Activated CD4-positive, alpha-beta T cell treated with anti-CD3 and anti-CD28 coated beads, Interleukin-2, amount 10 ng/mL, durations not matched to agents 7 days and 5 days (primary cell): ENCODE data around the gene MACROD2. TPM values are rescaled to one million over a fixed set of nuclear protein-coding genes. Genes with fewer than 3 reads are reported as not detected.

ENCODE experiments used
- CTCF ChIA-PET: fragments of 350-600 bp; sonication (Branson Sonifier 250); formaldehyde crosslinking; loops from one replicate; lab custom pipeline; 2021; ENCODE audit warnings: antibody characterized with exemption; lab: Charles Lee
- POLR2A ChIA-PET: fragments of 350-600 bp; sonication (Branson Sonifier 250); formaldehyde crosslinking; loops from one replicate; lab custom pipeline; 2021; ENCODE audit warnings: antibody characterized with exemption; lab: Charles Lee
- DNase-seq: peaks from one replicate; pipeline ENCODE4 v3.0.0-alpha.2; 2020
- H3K27ac Mint-ChIP-seq: one replicate; pipeline ENCODE4 v1.8.0; 2021; ENCODE audit warnings: mild to moderate bottlenecking, moderate library complexity, mixed read lengths
- H3K27me3 Mint-ChIP-seq: one replicate; pipeline ENCODE4 v1.8.0; 2021; ENCODE audit warnings: mixed read lengths
- H3K36me3 Mint-ChIP-seq: one replicate; pipeline ENCODE4 v1.8.0; 2021; ENCODE audit warnings: low read depth, mixed read lengths
- H3K4me1 Mint-ChIP-seq: one replicate; pipeline ENCODE4 v1.8.0; 2021; ENCODE audit warnings: mixed read lengths
- H3K4me3 Mint-ChIP-seq: one replicate; pipeline ENCODE4 v1.8.0; 2021; ENCODE audit warnings: mild to moderate bottlenecking, moderate library complexity, mixed read lengths
- H3K9me3 Mint-ChIP-seq: one replicate; pipeline ENCODE4 v1.8.0; 2021; ENCODE audit warnings: mixed read lengths
- total RNA-seq, 2 experiments: library from RNA; stranded (reverse); gene quantifications; one replicate each; pipeline ENCODE4 v1.2.3, GENCODE V29; 2021

The MACROD2 gene
- total RNA-seq, 2 experiments from 2014 or later, result not detected

DNA sequence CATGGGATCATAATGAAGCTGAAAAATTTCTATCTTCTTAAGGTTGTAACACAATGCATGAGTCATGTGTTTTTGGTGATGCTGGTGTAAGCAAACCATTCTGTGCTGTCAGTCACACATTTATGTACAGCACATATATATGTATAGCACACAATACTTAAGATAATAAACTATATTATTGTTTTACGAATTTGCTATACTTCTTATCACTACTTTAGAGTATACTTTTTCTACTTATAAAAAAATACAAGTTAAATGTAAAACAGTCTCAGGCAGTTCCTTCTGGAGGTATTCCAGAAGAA is 1262.2 kb downstream of the MACROD2 start:
- Mint-ChIP-seq H3K9me3 (no peaks in the 10 kb centered on the region), H3K4me3 (no peak overlapping the region), H3K36me3 (no peaks in the 10 kb centered on the region), H3K27ac (no peak overlapping the region), H3K27me3 (no peaks in the 10 kb centered on the region), H3K4me1 (no peaks in the 10 kb centered on the region)
- ChIA-PET CTCF (no interaction called here), POLR2A (no interaction called here)
- no peak for DNase-seq

DNA sequence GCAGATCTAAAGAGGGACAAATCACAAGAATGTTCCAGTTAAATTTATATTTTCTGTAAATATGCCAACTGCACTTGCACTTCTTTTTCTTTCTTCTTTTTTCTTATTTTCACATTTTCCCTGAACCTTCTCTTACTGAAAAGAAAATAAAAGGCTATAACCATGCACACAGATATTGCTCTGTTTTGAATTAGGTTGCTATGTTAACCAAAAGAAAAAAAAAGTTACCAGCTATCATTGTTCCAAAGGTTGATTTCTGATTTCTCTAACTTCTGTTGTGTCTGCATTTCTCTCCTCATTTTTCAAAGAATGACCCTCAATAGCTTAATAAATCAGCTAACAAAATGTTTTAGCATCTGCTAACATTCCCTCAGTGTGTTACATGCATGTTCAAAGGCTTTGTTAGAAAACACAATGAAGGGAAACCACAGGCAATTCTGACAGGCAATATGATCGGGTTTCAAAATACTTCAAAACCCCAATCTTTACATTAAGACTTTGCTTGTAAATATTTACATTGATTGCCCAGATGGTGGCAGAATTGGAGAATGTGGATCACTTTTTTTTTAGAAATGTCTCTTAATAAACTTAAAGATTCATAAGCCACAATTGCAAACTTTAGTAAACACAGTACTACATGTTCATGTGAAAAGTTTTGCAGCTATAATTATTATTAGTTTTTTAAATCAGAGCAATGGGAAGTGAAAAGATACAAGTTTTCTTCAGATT is 1270.4 kb downstream of the MACROD2 start:
- no peaks in the 10 kb centered on the region for H3K27me3 Mint-ChIP-seq
- CTCF ChIA-PET, result no interaction called here
- POLR2A ChIA-PET, result no interaction called here
- H3K27ac Mint-ChIP-seq, result no peak overlapping the region
- no peaks in the 10 kb centered on the region for H3K4me1 Mint-ChIP-seq
- no peaks in the 10 kb centered on the region for H3K36me3 Mint-ChIP-seq
- no peak overlapping the region for H3K4me3 Mint-ChIP-seq
- H3K9me3 Mint-ChIP-seq, result peaks cover 5% of the 10 kb centered on the region
- DNase-seq, result no peak

DNA sequence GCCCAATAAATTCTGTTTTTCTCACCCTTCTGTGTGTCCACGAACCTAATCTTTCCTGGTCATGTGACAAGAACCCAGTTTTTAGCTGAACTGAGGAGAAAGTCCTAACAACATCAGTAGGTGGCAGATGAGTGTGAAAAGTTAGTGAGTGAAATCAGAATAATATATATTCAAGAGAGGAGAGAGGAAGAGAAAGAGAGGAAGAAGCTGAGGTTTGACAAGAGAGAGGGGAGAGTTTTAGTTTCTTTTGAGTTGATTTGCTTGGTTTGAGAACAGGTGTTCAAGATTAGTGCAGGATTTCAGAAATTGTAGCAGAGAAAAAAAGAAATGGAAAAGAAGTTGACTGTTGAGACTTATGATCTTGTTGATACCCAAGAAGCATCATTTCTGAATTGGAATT is 1272.6 kb downstream of the MACROD2 start:
- no peaks in the 10 kb centered on the region for H3K36me3 Mint-ChIP-seq
- H3K9me3 Mint-ChIP-seq, result peaks cover 7% of the 10 kb centered on the region
- H3K4me3 Mint-ChIP-seq, result no peak overlapping the region
- H3K27ac Mint-ChIP-seq, result no peak overlapping the region
- CTCF ChIA-PET, result no interaction called here
- H3K27me3 Mint-ChIP-seq, result no peaks in the 10 kb centered on the region
- DNase-seq, result no peak
- POLR2A ChIA-PET, result no interaction called here
- H3K4me1 Mint-ChIP-seq, result no peaks in the 10 kb centered on the region

DNA sequence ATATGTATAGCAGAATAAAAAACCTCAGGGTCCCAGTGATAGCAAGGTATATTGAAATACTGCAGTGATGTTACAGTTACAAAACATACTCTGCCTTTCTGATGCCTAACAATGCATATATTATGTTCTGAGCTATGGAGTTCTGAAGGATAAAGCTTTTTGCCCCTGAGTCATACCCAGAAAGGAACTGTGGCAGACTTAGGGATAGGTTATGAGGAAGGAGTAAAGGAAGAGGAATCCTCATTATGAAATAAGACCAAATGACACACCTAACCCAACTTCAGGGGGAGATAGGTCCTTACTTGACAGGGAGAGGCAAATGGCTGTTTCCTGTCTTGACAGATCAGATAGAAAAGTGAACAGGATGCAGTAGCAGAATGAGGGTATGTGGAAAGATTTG is 1282.7 kb downstream of the MACROD2 start:
- CTCF ChIA-PET, result no interaction called here
- no peak overlapping the region for H3K4me3 Mint-ChIP-seq

DNA sequence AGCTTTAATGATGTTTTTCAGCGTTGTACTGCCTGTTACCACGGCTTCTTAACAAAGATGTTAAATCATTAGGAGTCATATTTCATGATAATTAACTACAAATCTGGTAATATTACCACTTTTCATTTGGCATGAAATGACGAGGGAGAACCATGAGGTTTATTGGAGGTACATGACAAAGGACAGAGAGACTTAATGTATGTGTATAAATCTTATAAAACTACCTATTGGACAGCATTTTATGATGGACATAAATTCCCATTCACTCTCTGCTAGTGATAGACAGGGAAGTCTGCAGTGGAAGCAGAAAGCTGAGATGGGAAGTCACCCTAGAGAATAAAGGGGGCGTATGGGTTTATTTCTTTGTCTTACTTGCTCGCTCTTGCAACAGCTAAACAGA is 1292.0 kb downstream of the MACROD2 start:
- Mint-ChIP-seq H3K4me1 (no peaks in the 10 kb centered on the region), H3K4me3 (no peak overlapping the region), H3K27ac (no peak overlapping the region), H3K9me3 (peaks cover 5% of the 10 kb centered on the region), H3K27me3 (no peaks in the 10 kb centered on the region), H3K36me3 (no peaks in the 10 kb centered on the region)
- DNase-seq, result no peak
- ChIA-PET POLR2A (no interaction called here), CTCF (no interaction called here)

More for the DNA sequence above, 1282.7 kb downstream of the MACROD2 start:
- no peaks in the 10 kb centered on the region for H3K27me3 Mint-ChIP-seq
- H3K36me3 Mint-ChIP-seq, result no peaks in the 10 kb centered on the region
- no peaks in the 10 kb centered on the region for H3K4me1 Mint-ChIP-seq
- no peak for DNase-seq
- POLR2A ChIA-PET, result no interaction called here
- no peak overlapping the region for H3K27ac Mint-ChIP-seq
- H3K9me3 Mint-ChIP-seq, result peaks cover 16% of the 10 kb centered on the region

DNA sequence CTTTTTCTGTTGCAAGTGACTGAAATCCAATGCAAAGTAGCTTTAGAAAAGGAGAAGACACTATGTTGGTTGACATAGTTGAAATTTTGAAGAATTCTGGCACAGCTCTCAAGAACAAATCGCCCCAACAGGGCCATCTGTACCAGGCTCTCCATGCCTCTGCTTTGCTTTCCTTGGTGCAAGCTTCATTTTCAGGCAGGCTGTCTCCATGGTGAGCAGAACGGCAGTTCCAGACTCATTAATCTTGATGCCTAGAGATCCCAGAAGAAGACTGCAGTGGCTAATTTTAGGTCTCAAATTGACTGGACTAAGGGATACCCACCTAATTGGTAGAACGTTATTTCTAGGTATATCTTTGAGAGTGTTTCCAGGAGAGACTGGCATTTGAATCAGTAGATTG is 1292.8 kb downstream of the MACROD2 start:
- no peaks in the 10 kb centered on the region for H3K9me3 Mint-ChIP-seq
- H3K27me3 Mint-ChIP-seq, result no peaks in the 10 kb centered on the region

DNA sequence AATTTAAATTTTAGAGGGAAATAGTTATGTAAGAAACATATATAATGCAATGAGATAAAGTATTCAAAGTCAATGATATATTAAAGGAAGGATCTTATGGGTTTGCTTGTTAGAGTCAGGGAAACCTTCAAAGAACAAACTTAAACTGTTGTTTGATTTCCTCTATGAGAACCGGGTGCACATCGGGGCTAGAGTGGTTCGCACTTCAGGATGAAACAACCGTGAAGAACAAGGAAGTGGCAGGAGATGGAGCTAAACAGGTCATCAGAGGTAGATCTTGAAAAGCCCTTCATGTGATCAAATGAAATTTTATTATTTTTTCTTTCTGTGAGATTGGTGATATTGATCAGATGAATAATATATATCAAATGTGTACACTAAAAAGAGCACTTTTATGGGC is 1294.0 kb downstream of the MACROD2 start:
- H3K9me3 Mint-ChIP-seq, result no peaks in the 10 kb centered on the region
- H3K4me1 Mint-ChIP-seq, result no peaks in the 10 kb centered on the region
- H3K27ac Mint-ChIP-seq, result no peak overlapping the region
- H3K27me3 Mint-ChIP-seq, result no peaks in the 10 kb centered on the region
- ChIA-PET CTCF (no interaction called here), POLR2A (no interaction called here)
- H3K4me3 Mint-ChIP-seq, result no peak overlapping the region
- no peaks in the 10 kb centered on the region for H3K36me3 Mint-ChIP-seq
- no peak for DNase-seq

More for the DNA sequence above, 1292.8 kb downstream of the MACROD2 start:
- Mint-ChIP-seq H3K27ac (no peak overlapping the region), H3K36me3 (no peaks in the 10 kb centered on the region), H3K4me1 (no peaks in the 10 kb centered on the region), H3K4me3 (no peak overlapping the region)
- ChIA-PET POLR2A (no interaction called here), CTCF (no interaction called here)
- DNase-seq, result no peak

DNA sequence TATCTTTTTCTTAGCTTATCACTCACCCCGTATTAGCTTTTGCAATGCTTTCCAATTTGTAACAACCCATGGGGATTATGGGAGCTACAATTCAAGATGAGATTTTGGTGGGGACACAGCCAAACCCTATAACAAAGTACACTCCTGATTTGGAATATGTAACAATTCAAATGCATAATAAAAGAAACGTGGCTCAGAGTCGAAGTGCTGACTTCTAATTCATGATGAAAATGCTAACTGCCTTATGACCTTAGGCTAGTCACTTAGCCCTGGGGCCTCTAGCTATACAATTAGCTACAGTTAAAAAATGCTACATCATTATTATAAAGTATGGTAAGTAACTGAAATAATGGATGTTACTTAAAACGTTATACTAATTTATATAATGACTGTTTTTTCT is 1297.1 kb downstream of the MACROD2 start:
- CTCF ChIA-PET, result no interaction called here
- POLR2A ChIA-PET, result no interaction called here
- H3K27ac Mint-ChIP-seq, result no peak overlapping the region

DNA sequence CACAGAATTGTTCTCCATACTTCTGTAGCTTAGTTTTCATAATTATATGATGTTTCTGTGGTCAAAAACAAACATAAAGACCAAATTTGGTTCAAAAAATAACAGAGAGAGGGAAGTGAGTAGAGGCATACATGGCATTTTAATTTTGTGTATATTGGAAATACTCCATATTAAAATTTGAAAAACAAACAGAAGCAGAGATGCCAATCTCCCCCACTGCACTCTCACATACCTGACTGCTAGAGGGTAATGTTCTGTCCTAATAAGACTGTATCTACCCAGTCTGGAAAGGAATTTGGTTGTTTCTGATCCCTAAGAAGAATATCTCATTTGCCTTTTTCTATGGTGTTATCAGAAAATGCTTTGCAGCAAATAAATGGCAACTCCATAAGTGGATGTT is 1301.1 kb downstream of the MACROD2 start:
- H3K4me3 Mint-ChIP-seq, result no peak overlapping the region

More for the DNA sequence above, 1297.1 kb downstream of the MACROD2 start:
- no peaks in the 10 kb centered on the region for H3K9me3 Mint-ChIP-seq
- DNase-seq, result no peak
- no peak overlapping the region for H3K4me3 Mint-ChIP-seq
- no peaks in the 10 kb centered on the region for H3K36me3 Mint-ChIP-seq
- no peaks in the 10 kb centered on the region for H3K27me3 Mint-ChIP-seq
- H3K4me1 Mint-ChIP-seq, result no peaks in the 10 kb centered on the region

DNA sequence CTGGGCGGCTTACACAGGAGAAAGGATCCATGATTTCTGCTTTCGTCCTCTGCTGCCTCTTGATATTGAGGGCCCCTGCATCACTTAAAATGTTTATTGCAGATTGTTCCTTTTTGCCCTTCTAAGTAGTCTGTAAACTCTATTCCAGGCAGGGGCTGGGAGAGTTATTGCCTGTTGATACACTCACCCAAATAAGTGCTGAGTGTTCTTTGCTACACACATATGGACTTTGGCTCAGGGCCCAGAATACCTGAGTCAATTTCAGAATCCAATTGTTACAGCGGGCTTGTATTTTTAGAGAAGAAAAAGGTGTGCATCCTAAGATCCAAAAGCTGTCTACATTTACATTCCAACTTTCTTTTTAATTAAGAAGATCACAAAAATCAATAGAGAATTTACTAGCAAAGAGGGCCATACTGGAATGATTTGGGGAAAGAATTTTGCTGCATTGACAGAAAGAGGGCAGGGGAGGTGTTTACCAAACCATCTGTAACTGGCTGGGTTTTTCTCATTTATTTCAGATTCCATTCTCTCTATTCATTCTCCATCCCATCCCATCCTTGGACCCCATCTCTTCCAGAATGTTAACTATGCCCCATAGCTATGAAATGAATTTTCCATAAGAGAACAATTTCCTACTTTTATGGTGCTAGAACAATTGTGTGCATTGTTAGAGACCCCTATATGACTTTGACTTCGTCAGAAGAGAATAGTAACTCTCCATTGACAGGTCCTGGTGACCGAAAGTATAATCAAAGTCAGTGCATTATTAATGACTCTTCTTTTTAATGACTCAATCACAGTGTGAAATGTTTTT is 1302.0 kb downstream of the MACROD2 start:
- no peaks in the 10 kb centered on the region for H3K36me3 Mint-ChIP-seq
- DNase-seq, result no peak
- POLR2A ChIA-PET, result no interaction called here
- CTCF ChIA-PET, result no interaction called here
- peaks cover 6% of the 10 kb centered on the region for H3K9me3 Mint-ChIP-seq
- H3K4me1 Mint-ChIP-seq, result no peaks in the 10 kb centered on the region
- no peak overlapping the region for H3K4me3 Mint-ChIP-seq
- no peak overlapping the region for H3K27ac Mint-ChIP-seq
- no peaks in the 10 kb centered on the region for H3K27me3 Mint-ChIP-seq

More for the DNA sequence above, 1301.1 kb downstream of the MACROD2 start:
- Mint-ChIP-seq H3K9me3 (no peaks in the 10 kb centered on the region), H3K4me1 (no peaks in the 10 kb centered on the region), H3K27ac (no peak overlapping the region), H3K36me3 (no peaks in the 10 kb centered on the region), H3K27me3 (no peaks in the 10 kb centered on the region)
- no peak for DNase-seq
- CTCF ChIA-PET, result no interaction called here
- POLR2A ChIA-PET, result no interaction called here

DNA sequence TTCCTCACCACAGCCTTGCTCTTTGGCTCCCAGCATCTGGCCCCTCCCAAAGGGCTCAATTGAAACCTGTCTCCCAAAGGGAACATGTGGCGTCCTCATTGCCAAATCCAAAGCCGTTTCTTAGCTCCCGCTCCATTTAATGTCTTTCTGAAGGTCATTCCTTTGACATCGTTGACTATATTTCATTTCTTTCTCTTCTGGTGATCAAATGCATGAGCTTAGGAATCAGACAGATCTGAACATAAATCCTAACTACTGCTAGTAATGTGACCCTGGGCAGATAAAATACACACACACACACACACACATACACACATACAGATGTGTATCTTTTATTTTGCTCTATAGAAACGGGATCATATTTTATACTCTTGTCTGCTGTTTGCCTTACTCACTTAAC is 1306.8 kb downstream of the MACROD2 start:
- DNase-seq, result no peak
- CTCF ChIA-PET, result no interaction called here
- H3K4me3 Mint-ChIP-seq, result no peak overlapping the region
- H3K4me1 Mint-ChIP-seq, result no peaks in the 10 kb centered on the region
- POLR2A ChIA-PET, result no interaction called here
- H3K27ac Mint-ChIP-seq, result no peak overlapping the region
- H3K9me3 Mint-ChIP-seq, result peaks cover 6% of the 10 kb centered on the region
- no peaks in the 10 kb centered on the region for H3K27me3 Mint-ChIP-seq
- H3K36me3 Mint-ChIP-seq, result no peaks in the 10 kb centered on the region

DNA sequence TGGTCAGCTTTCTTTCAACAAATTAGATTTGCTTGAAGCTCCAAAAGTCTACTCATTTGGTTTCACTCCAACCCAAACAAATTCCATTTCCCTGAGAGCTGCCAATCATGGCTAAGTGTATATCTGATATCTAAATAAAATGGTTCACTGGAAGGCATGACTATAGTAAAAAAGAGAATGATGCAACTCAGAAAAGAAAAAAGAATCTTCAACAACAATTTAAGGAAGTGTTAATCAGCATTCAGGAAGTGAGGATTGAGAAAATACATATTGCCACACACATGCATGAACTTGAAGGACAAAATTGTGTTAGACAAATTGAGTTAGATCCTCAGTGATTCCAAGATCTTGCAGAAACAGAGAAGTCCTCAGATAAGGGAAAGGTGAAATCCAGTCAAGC is 1315.0 kb downstream of the MACROD2 start:
- Mint-ChIP-seq H3K36me3 (no peaks in the 10 kb centered on the region), H3K27me3 (no peaks in the 10 kb centered on the region), H3K4me3 (no peak overlapping the region), H3K27ac (no peak overlapping the region), H3K4me1 (no peaks in the 10 kb centered on the region), H3K9me3 (peaks cover 8% of the 10 kb centered on the region)
- ChIA-PET POLR2A (no interaction called here), CTCF (no interaction called here)
- no peak for DNase-seq

DNA sequence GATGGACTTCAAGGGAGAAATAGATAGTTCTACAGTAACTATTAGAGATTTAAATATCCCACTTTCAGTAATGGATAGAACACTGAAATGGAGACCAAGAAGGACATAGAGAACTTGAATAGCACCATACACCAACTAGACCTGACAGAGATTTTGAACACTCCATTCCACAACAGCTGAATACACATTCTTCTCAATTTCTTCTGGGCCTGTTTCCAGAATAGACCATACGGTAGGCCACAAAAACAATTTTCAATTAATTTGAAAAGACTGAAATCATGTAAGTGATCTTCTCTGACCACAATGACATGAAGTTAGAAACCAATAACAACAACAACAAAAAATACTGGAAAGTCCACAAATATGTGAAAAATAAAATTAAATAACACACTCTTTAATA is 1321.2 kb downstream of the MACROD2 start:
- H3K4me3 Mint-ChIP-seq, result no peak overlapping the region
- DNase-seq, result no peak
- no peaks in the 10 kb centered on the region for H3K4me1 Mint-ChIP-seq
- CTCF ChIA-PET, result no interaction called here
- H3K27ac Mint-ChIP-seq, result no peak overlapping the region
- no peaks in the 10 kb centered on the region for H3K27me3 Mint-ChIP-seq
- H3K9me3 Mint-ChIP-seq, result peaks cover 2% of the 10 kb centered on the region
- POLR2A ChIA-PET, result no interaction called here
- no peaks in the 10 kb centered on the region for H3K36me3 Mint-ChIP-seq
